Measurements from ENCODE around the gene MLXIPL. TPM values are rescaled to one million over a fixed set of nuclear protein-coding genes. Genes with fewer than 3 reads are reported as not detected.
"Not testable (repeated sequence)": the region's sequence is repeated elsewhere in the genome, so short reads cannot be mapped to it uniquely, and the experiment has no call there.

Gene MLXIPL
- total RNA-seq, 1 experiment from 2014 or later: 19.8 TPM

GRCh38 chr7:73663033-73663432, 38.7 kb upstream of the MLXIPL start:
- H3K4me3 ChIP-seq (ENCODE audit: low read depth, low read length): no peak overlapping the region
- no peak for DNase-seq
- H3K36me3 ChIP-seq (ENCODE audit: control insufficient read depth, insufficient read depth, low read length): no peaks in the 10 kb centered on the region
- peaks cover 10% of the 10 kb centered on the region for H3K9me3 Mint-ChIP-seq (ENCODE audit: unreplicated experiment)
- CTCF ChIA-PET: interaction anchor here (0.7 kb wide), 1 partner anchor 62 kb away, joined by 7 read pairs; no protein-coding TSS in a partner anchor
- no peak for TF ChIP-seq CTCF (IDR thresholded peaks at IDR 0.05; ENCODE audit: insufficient read depth in 1 of 2, low read depth in 1 of 2, low read length in 1 of 2, severe bottlenecking in 1 of 2, unreplicated experiment in 1 of 2)
- H3K36me3 Mint-ChIP-seq (ENCODE audit: insufficient read depth, unreplicated experiment): peaks cover 6% of the 10 kb centered on the region
- no peaks in the 10 kb centered on the region for H3K4me1 Mint-ChIP-seq (ENCODE audit: low read depth, unreplicated experiment)
- peaks cover 11% of the 10 kb centered on the region for H3K4me1 ChIP-seq
- no TSS peak for BruUV-seq (replicated peaks)
- no peaks in the 10 kb centered on the region; the same call in 1 of the 2 replicates for H3K9me3 ChIP-seq
- intact Hi-C loops (cut with micrococcal nuclease; ENCODE audit: unreplicated experiment): no loop called here
- POLR2A ChIA-PET: no interaction called here
- no peak overlapping the region for H3K27ac Mint-ChIP-seq (ENCODE audit: unreplicated experiment)
- peaks cover 8% of the 10 kb centered on the region for H3K27me3 Mint-ChIP-seq (ENCODE audit: insufficient read depth, unreplicated experiment)
- no peak overlapping the region for H3K4me3 Mint-ChIP-seq (ENCODE audit: unreplicated experiment)
- H3K27me3 ChIP-seq (replicated peaks; ENCODE audit: control insufficient read depth, insufficient read depth, low read length): no peaks in the 10 kb centered on the region

DNA sequence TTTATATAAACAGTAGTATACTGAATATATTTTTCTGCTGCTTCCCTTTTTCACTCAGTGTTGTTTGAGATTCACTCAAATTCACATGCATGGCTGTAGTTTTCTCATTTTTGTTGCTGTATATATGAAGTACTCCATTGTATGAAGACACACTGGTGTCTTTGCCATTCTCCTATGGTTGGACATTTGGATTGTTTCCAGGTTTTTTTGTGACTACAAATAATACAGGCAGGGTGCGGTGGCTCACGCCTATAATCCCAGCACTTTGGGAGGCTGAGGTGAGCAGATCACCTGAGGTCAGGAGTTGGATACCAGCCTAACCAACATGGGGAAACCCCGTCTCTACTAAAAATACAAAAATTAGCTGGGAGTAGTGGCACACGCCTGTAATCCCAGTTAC, 36.3 kb upstream of the MLXIPL start:
- H3K4me3 ChIP-seq (ENCODE audit: low read depth, low read length); H3K27me3 ChIP-seq (replicated peaks; ENCODE audit: control insufficient read depth, insufficient read depth, low read length); H3K36me3 Mint-ChIP-seq (ENCODE audit: insufficient read depth, unreplicated experiment); H3K27ac Mint-ChIP-seq (ENCODE audit: unreplicated experiment); BruUV-seq (replicated peaks); H3K27me3 Mint-ChIP-seq (ENCODE audit: insufficient read depth, unreplicated experiment); POLR2A ChIA-PET; DNase-seq; H3K9me3 ChIP-seq; H3K36me3 ChIP-seq (ENCODE audit: control insufficient read depth, insufficient read depth, low read length); H3K4me1 Mint-ChIP-seq (ENCODE audit: low read depth, unreplicated experiment); CTCF ChIA-PET; H3K4me3 Mint-ChIP-seq (ENCODE audit: unreplicated experiment); intact Hi-C loops (cut with micrococcal nuclease; ENCODE audit: unreplicated experiment): not testable (repeated sequence)
- peaks cover 11% of the 10 kb centered on the region for H3K9me3 Mint-ChIP-seq (ENCODE audit: unreplicated experiment)
- peaks cover 11% of the 10 kb centered on the region for H3K4me1 ChIP-seq

- Histone ChIP-seq H3K27me3 (replicated peaks; ENCODE audit: control insufficient read depth, insufficient read depth, low read length) (no peaks in the 10 kb centered on the region), H3K4me1 (peaks cover 6% of the 10 kb centered on the region), H3K36me3 (ENCODE audit: control insufficient read depth, insufficient read depth, low read length) (no peaks in the 10 kb centered on the region), H3K9me3 (no peaks in the 10 kb centered on the region; the same call in 1 of the 2 replicates), H3K4me3 (ENCODE audit: low read depth, low read length) (no peak overlapping the region)
- Mint-ChIP-seq H3K9me3 (ENCODE audit: unreplicated experiment) (peaks cover 18% of the 10 kb centered on the region), H3K27ac (ENCODE audit: unreplicated experiment) (no peak overlapping the region), H3K36me3 (ENCODE audit: insufficient read depth, unreplicated experiment) (no peaks in the 10 kb centered on the region), H3K4me3 (ENCODE audit: unreplicated experiment) (no peak overlapping the region), H3K4me1 (ENCODE audit: low read depth, unreplicated experiment) (no peaks in the 10 kb centered on the region), H3K27me3 (ENCODE audit: insufficient read depth, unreplicated experiment) (peaks cover 8% of the 10 kb centered on the region)
- ChIA-PET CTCF (no interaction called here), POLR2A (no interaction called here)
- intact Hi-C loops (cut with micrococcal nuclease; ENCODE audit: unreplicated experiment): no loop called here
- BruUV-seq (replicated peaks): no TSS peak
- no peak for TF ChIP-seq CTCF (IDR thresholded peaks at IDR 0.05; ENCODE audit: insufficient read depth in 1 of 2, low read depth in 1 of 2, low read length in 1 of 2, severe bottlenecking in 1 of 2, unreplicated experiment in 1 of 2)
- no peak for DNase-seq
Observed at GRCh38 chr7:73659983-73660382, 35.7 kb upstream of the MLXIPL start.

DNA sequence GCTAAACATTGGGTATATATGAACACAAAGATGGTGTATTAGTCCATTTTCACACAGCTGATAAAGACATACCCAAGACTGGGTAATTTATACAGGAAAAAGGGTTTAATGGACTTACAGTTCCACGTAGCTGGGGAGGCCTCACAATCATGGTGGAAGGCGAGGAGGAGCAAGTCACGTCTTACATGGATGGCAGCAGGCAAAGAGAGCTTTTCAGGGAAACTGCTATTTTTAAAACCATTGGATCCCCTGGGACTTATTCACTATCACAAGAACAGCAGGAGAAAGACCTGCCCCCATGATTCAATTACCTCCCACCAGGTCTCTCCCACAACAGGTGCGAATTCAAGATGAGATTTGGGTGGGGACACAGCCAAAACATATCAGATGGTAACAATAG, 31.0 kb upstream of the MLXIPL start:
- BruUV-seq (replicated peaks); H3K36me3 ChIP-seq (ENCODE audit: control insufficient read depth, insufficient read depth, low read length); H3K9me3 Mint-ChIP-seq (ENCODE audit: unreplicated experiment); CTCF ChIA-PET; H3K27me3 ChIP-seq (replicated peaks; ENCODE audit: control insufficient read depth, insufficient read depth, low read length); H3K4me3 Mint-ChIP-seq (ENCODE audit: unreplicated experiment); H3K4me1 Mint-ChIP-seq (ENCODE audit: low read depth, unreplicated experiment); intact Hi-C loops (cut with micrococcal nuclease; ENCODE audit: unreplicated experiment); H3K4me3 ChIP-seq (ENCODE audit: low read depth, low read length); H3K36me3 Mint-ChIP-seq (ENCODE audit: insufficient read depth, unreplicated experiment); H3K4me1 ChIP-seq; H3K27me3 Mint-ChIP-seq (ENCODE audit: insufficient read depth, unreplicated experiment); POLR2A ChIA-PET; DNase-seq; H3K9me3 ChIP-seq; H3K27ac Mint-ChIP-seq (ENCODE audit: unreplicated experiment): not testable (repeated sequence)
